GM23338 (cell line): Measurements from ENCODE around the gene MYADM. TPM values are rescaled to one million over a fixed set of nuclear protein-coding genes. Genes with fewer than 3 reads are reported as not detected.

ENCODE experiments used
- ATAC-seq: fragments of 200-7000 bp; cut with Tn5 transposase; 3 replicates; pipeline ENCODE4 v1.9.1; 2020
- DNase-seq: peaks from one replicate; pipeline ENCODE4 v3.0.0-alpha.2; 2015; ENCODE audit warnings: low spot score
- H2AFZ ChIP-seq: fragments of 200-600 bp; sonication (generic); 2 replicates; pipeline ENCODE4 v1.8.0; 2016; ENCODE audit warnings: antibody characterized with exemption, mild to moderate bottlenecking, moderate library complexity
- H3F3A ChIP-seq: fragments of 200-600 bp; sonication (generic); replicated peaks from 2 replicates; pipeline ENCODE4 v1.8.0; 2017; ENCODE audit warnings: antibody characterized with exemption, mixed run types, low read depth
- H3K27ac ChIP-seq: fragments of 200-600 bp; sonication (generic); 2 replicates; pipeline ENCODE4 v1.6.1; 2016; ENCODE audit warnings: low read depth
- H3K27me3 ChIP-seq: fragments of 200-600 bp; sonication (generic); 2 replicates; pipeline ENCODE4 v1.8.0; 2016; ENCODE audit warnings: mild to moderate bottlenecking, mixed run types, moderate library complexity; ENCODE audit not compliant: insufficient read depth
- H3K36me3 ChIP-seq: fragments of 200-600 bp; sonication (generic); 2 replicates; pipeline ENCODE4 v1.8.0; 2016; ENCODE audit warnings: mild to moderate bottlenecking; ENCODE audit not compliant: insufficient read depth
- H3K4me1 ChIP-seq: fragments of 200-600 bp; sonication (generic); 2 replicates; pipeline ENCODE4 v1.8.0; 2016; ENCODE audit warnings: mild to moderate bottlenecking, moderate library complexity; ENCODE audit not compliant: insufficient read depth
- H3K4me2 ChIP-seq: fragments of 200-600 bp; sonication (generic); 2 replicates; pipeline ENCODE4 v1.7.1; 2017; ENCODE audit warnings: mixed run types
- H3K4me3 ChIP-seq: fragments of 200-600 bp; sonication (generic); 2 replicates; pipeline ENCODE4 v1.6.1; 2016; ENCODE audit warnings: mixed run types
- H3K79me2 ChIP-seq: fragments of 200-600 bp; sonication (generic); replicated peaks from 2 replicates; pipeline ENCODE4 v1.8.0; 2017; ENCODE audit warnings: mild to moderate bottlenecking; ENCODE audit not compliant: insufficient read depth
- H3K9me2 ChIP-seq: fragments of 200-600 bp; sonication (generic); 2 replicates; pipeline ENCODE4 v1.8.0; 2017; ENCODE audit not compliant: insufficient read depth
- H4K20me1 ChIP-seq: fragments of 200-600 bp; sonication (generic); replicated peaks from 2 replicates; pipeline ENCODE4 v1.8.0; 2017; ENCODE audit warnings: mild to moderate bottlenecking; ENCODE audit not compliant: insufficient read depth
- H3K27ac Mint-ChIP-seq: 2 replicates; pipeline ENCODE4 v1.8.0; 2020; ENCODE audit warnings: inconsistent platforms, mild to moderate bottlenecking, moderate library complexity, mixed read lengths
- H3K27me3 Mint-ChIP-seq: 3 replicates; pipeline ENCODE4 v1.8.0; 2022; ENCODE audit warnings: low read depth, mild to moderate bottlenecking, moderate library complexity, mixed read lengths, inconsistent platforms; ENCODE audit not compliant: insufficient read depth, poor library complexity
- H3K36me3 Mint-ChIP-seq: 3 replicates; pipeline ENCODE4 v1.8.0; 2021; ENCODE audit warnings: low read depth, mild to moderate bottlenecking, inconsistent platforms, moderate library complexity, mixed read lengths
- H3K4me1 Mint-ChIP-seq: 3 replicates; pipeline ENCODE4 v1.8.0; 2020; ENCODE audit warnings: mild to moderate bottlenecking, inconsistent platforms, mixed read lengths
- H3K4me3 Mint-ChIP-seq: 3 replicates; pipeline ENCODE4 v1.8.0; 2021; ENCODE audit warnings: moderate library complexity, mild to moderate bottlenecking, inconsistent platforms, mixed read lengths
- H3K9me3 Mint-ChIP-seq: 3 replicates; pipeline ENCODE4 v1.8.0; 2020; ENCODE audit warnings: moderate library complexity, mild to moderate bottlenecking, inconsistent platforms, mixed read lengths
- CREB1 ChIP-seq: fragments of 250-450 bp; sonication (Bioruptor Pico); IDR thresholded peaks from 2 replicates; pipeline ENCODE4 v1.5.0; 2020; ENCODE audit warnings: low read depth, mild to moderate bottlenecking, moderate library complexity
- EZH2 ChIP-seq: fragments of 200-600 bp; sonication (generic); IDR thresholded peaks from one replicate; pipeline ENCODE4 v1.8.0; 2017; ENCODE audit warnings: antibody characterized with exemption, mild to moderate bottlenecking, low read depth; ENCODE audit not compliant: unreplicated experiment
- EZH2phosphoT487 ChIP-seq: fragments of 200-600 bp; sonication (generic); IDR thresholded peaks from one replicate; pipeline ENCODE4 v1.8.1; 2018; ENCODE audit warnings: antibody characterized with exemption; ENCODE audit not compliant: unreplicated experiment
- JUNB ChIP-seq: IDR thresholded peaks from one replicate; pipeline ENCODE4 v1.6.1; 2016; ENCODE audit warnings: antibody characterized with exemption; ENCODE audit not compliant: unreplicated experiment
- POLR2AphosphoS5 ChIP-seq: IDR thresholded peaks from 2 replicates; pipeline ENCODE4 v1.6.1; 2016; ENCODE audit warnings: antibody characterized with exemption, low read depth
- ZNF114 ChIP-seq: fragments of 250-450 bp; sonication (Bioruptor Pico); IDR thresholded peaks from 2 replicates; pipeline ENCODE4 v1.5.0; 2020; ENCODE audit warnings: mild to moderate bottlenecking, moderate library complexity
- ZNF331 ChIP-seq: fragments of 250-450 bp; sonication (Bioruptor Pico); IDR thresholded peaks from 2 replicates; pipeline ENCODE4 v1.5.0; 2020; ENCODE audit warnings: low read depth, mild to moderate bottlenecking, moderate library complexity
- polyA plus RNA-seq: library from polyadenylated mRNA; unstranded; fragments of >200 nt; fragmentation: Nextera tagmentation; extraction: Ambion mirVana; gene quantifications from 2 replicates; pipeline ENCODE4 v1.2.1, GENCODE V29; 2016
- total RNA-seq: library from RNA; depleted of rRNA; stranded (reverse); fragments of >200 nt; shearing (Covaris generic); gene quantifications from 2 replicates; pipeline ENCODE4 v1.2.3, GENCODE V29; 2014
- TF ChIP-seq, protein P1 (sequence below), 2 experiments: fragments of 200-600 bp in 1 of 2; sonication (generic) in 1 of 2; conservative IDR thresholded peaks; 2 replicates each; pipeline versions ENCODE4 v1.5.1 to v1.6.1; 2016 to 2017; ENCODE audit warnings: antibody characterized with exemption in 2 of 2, low read depth in 2 of 2, mild to moderate bottlenecking in 2 of 2, moderate library complexity in 1 of 2
- TF ChIP-seq, protein P2 (sequence below): IDR thresholded peaks from 2 replicates; pipeline ENCODE4 v1.6.1; 2016; ENCODE audit warnings: antibody characterized with exemption
- TF ChIP-seq, protein P3 (sequence below): IDR thresholded peaks from one replicate; pipeline ENCODE4 v1.6.1; 2018; ENCODE audit warnings: antibody characterized with exemption; ENCODE audit not compliant: unreplicated experiment

MYADM gene
- total and polyA plus RNA-seq, 2 experiments from 2014 or later: 49.9 to 57.1 TPM

DNA sequence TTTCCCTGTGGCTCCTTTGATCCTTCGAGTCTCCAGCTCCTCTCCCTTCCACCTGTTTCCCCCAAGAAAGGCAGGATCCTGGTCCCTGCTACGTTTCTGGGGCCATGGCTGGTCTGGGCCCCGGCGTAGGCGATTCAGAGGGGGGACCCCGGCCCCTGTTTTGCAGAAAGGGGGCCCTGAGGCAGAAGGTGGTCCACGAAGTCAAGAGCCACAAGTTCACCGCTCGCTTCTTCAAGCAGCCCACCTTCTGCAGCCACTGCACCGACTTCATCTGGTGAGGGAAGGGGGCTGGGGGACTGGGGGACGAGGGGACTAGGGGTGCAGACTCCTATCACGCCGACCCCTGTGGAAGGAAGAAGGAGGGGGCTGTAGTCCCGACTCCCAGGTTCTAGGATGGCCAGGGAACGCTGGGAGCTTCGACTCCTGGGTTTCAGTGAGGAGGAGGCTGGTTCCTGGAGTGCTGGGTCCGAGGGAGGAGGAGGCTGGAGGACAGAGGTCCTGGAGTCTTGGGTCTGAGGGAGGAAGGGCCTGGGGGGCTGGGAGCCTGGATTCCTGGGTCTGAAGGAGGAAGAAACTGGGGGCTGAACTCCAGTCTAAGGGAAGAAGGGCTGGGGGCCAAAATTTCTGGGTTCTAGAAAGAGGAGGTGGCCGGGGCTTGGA lies 14.8 kb downstream of the MYADM start:
- Histone ChIP-seq H4K20me1 (no peaks in the 10 kb centered on the region), H3K4me3 (peak overlapping the region; percentile 89), H3K4me1 (peaks cover 30% of the 10 kb centered on the region), H3K27ac (0 out of 2 replicates have a peak overlapping the region, but pooled peaks have one; percentile 55), H3K9me2 (no peaks in the 10 kb centered on the region), H3K79me2 (no peaks in the 10 kb centered on the region), H2AFZ (peak overlapping the region; percentile 91), H3F3A (peaks cover 22% of the 10 kb centered on the region), H3K4me2 (peak overlapping the region; percentile 81), H3K36me3 (no peaks in the 10 kb centered on the region; the same call in 1 of the 2 replicates), H3K27me3 (peaks cover 11% of the 10 kb centered on the region)
- H3K9me3 Mint-ChIP-seq: no peaks in the 10 kb centered on the region
- H3K36me3 Mint-ChIP-seq: peaks cover 3% of the 10 kb centered on the region; the same call in 2 of the 3 replicates
- ATAC-seq (no peak), DNase-seq (peak; percentile 42)
- no peak overlapping the region; the same call in 2 of the 3 replicates for H3K4me3 Mint-ChIP-seq
- peaks cover 24% of the 10 kb centered on the region for H3K27me3 Mint-ChIP-seq
- TF ChIP-seq EZH2phosphoT487: no peak
- TF ChIP-seq, protein P1, sequence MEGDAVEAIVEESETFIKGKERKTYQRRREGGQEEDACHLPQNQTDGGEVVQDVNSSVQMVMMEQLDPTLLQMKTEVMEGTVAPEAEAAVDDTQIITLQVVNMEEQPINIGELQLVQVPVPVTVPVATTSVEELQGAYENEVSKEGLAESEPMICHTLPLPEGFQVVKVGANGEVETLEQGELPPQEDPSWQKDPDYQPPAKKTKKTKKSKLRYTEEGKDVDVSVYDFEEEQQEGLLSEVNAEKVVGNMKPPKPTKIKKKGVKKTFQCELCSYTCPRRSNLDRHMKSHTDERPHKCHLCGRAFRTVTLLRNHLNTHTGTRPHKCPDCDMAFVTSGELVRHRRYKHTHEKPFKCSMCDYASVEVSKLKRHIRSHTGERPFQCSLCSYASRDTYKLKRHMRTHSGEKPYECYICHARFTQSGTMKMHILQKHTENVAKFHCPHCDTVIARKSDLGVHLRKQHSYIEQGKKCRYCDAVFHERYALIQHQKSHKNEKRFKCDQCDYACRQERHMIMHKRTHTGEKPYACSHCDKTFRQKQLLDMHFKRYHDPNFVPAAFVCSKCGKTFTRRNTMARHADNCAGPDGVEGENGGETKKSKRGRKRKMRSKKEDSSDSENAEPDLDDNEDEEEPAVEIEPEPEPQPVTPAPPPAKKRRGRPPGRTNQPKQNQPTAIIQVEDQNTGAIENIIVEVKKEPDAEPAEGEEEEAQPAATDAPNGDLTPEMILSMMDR (conservative IDR thresholded peaks at IDR 0.05; ENCODE audit: low read depth in 2 of 2): no peak
- TF ChIP-seq, protein P2, sequence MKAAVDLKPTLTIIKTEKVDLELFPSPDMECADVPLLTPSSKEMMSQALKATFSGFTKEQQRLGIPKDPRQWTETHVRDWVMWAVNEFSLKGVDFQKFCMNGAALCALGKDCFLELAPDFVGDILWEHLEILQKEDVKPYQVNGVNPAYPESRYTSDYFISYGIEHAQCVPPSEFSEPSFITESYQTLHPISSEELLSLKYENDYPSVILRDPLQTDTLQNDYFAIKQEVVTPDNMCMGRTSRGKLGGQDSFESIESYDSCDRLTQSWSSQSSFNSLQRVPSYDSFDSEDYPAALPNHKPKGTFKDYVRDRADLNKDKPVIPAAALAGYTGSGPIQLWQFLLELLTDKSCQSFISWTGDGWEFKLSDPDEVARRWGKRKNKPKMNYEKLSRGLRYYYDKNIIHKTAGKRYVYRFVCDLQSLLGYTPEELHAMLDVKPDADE: no peak
- H3K27ac Mint-ChIP-seq: no peak overlapping the region
- peaks cover 13% of the 10 kb centered on the region for H3K4me1 Mint-ChIP-seq

DNA sequence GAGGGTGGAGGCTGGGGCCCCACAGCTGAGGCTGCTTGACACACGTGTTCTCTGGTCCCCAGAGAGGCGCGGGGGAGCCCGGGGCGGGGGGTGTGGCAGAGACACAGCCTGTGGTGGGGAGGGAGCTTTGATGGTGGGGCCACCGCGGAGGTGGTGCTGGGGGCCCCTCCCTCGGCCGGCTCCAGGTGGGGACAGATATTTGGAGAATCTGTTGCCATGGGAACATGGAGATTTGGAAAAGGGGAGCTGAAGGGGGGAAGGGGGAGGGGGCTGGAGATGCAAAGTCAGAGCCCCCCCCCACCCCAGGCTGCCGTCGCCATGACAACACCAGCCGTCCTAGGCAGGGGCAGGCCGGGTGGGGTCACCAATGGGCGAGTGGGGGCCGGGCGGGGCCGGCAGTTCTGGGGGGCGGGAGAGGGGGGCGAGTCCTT lies 15.6 kb downstream of the MYADM start:
- Histone ChIP-seq H3K27me3 (peaks cover 11% of the 10 kb centered on the region), H3K79me2 (no peaks in the 10 kb centered on the region), H3K4me3 (peak overlapping the region; percentile 89), H3K4me2 (peak overlapping the region; percentile 81), H3K36me3 (no peaks in the 10 kb centered on the region; the same call in 1 of the 2 replicates), H3K27ac (no peak overlapping the region), H3F3A (peaks cover 24% of the 10 kb centered on the region), H4K20me1 (no peaks in the 10 kb centered on the region), H2AFZ (no peak overlapping the region; the same call in 1 of the 2 replicates), H3K9me2 (no peaks in the 10 kb centered on the region), H3K4me1 (peaks cover 30% of the 10 kb centered on the region)
- Mint-ChIP-seq H3K27me3 (peaks cover 27% of the 10 kb centered on the region), H3K27ac (no peak overlapping the region), H3K36me3 (peaks cover 3% of the 10 kb centered on the region; the same call in 2 of the 3 replicates), H3K4me1 (peaks cover 13% of the 10 kb centered on the region), H3K4me3 (peak overlapping the region; percentile 74), H3K9me3 (no peaks in the 10 kb centered on the region)
- DNase-seq (peak; percentile 67), ATAC-seq (no peak)
- TF ChIP-seq EZH2phosphoT487 (no peak), ZNF331 (CRISPR knock-in tag) (no peak), CREB1 (CRISPR knock-in tag) (no peak), EZH2 (no peak), JUNB (no peak), POLR2AphosphoS5 (no peak), ZNF114 (CRISPR knock-in tag) (no peak)
- TF ChIP-seq, protein P1 (conservative IDR thresholded peaks at IDR 0.05; ENCODE audit: low read depth in 2 of 2): no peak
- TF ChIP-seq, protein P3, sequence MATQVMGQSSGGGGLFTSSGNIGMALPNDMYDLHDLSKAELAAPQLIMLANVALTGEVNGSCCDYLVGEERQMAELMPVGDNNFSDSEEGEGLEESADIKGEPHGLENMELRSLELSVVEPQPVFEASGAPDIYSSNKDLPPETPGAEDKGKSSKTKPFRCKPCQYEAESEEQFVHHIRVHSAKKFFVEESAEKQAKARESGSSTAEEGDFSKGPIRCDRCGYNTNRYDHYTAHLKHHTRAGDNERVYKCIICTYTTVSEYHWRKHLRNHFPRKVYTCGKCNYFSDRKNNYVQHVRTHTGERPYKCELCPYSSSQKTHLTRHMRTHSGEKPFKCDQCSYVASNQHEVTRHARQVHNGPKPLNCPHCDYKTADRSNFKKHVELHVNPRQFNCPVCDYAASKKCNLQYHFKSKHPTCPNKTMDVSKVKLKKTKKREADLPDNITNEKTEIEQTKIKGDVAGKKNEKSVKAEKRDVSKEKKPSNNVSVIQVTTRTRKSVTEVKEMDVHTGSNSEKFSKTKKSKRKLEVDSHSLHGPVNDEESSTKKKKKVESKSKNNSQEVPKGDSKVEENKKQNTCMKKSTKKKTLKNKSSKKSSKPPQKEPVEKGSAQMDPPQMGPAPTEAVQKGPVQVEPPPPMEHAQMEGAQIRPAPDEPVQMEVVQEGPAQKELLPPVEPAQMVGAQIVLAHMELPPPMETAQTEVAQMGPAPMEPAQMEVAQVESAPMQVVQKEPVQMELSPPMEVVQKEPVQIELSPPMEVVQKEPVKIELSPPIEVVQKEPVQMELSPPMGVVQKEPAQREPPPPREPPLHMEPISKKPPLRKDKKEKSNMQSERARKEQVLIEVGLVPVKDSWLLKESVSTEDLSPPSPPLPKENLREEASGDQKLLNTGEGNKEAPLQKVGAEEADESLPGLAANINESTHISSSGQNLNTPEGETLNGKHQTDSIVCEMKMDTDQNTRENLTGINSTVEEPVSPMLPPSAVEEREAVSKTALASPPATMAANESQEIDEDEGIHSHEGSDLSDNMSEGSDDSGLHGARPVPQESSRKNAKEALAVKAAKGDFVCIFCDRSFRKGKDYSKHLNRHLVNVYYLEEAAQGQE: no peak
